ENCODE results near the gene TSC22D1. TPM values are rescaled to one million over a fixed set of nuclear protein-coding genes. Genes with fewer than 3 reads are reported as not detected.

The TSC22D1 gene
- total RNA-seq = 97.7 TPM

- H3K4me1 ChIP-seq = peaks cover 10 to 21% of the 10 kb centered on the region in 2 donors
- H3K9me3 ChIP-seq = no peaks in the 10 kb centered on the region
These were observed at the start of gene TSC22D1 for GRCh38 chr13:44575741-44576350. TSS of gene TSC22D1 (minus strand) at chr13:44576330. CDS start at chr13:44576074, 256 bp downstream.

GRCh38 chr13:44622708-44623107 is 46.6 kb upstream of the TSC22D1 start:
- H3K4me3 ChIP-seq = no peak overlapping the region
- no peak for TF ChIP-seq CTCF (IDR thresholded peaks at IDR 0.05)
- H3K27ac ChIP-seq = no peak overlapping the region
- no peak for DNase-seq (ENCODE audit: low spot score in 2 of 2)
- H3K36me3 ChIP-seq = no peaks in the 10 kb centered on the region
- H3K9me3 ChIP-seq = no peaks in the 10 kb centered on the region
- intact Hi-C loops (cut with DNase I) = no loop called here
- H3K4me1 ChIP-seq = no peaks in the 10 kb centered on the region
- no peaks in the 10 kb centered on the region for H3K27me3 ChIP-seq

More at GRCh38 chr13:44575741-44576350, at the start of gene TSC22D1:
- DNase-seq (ENCODE audit: low spot score in 2 of 2) = peak in 1 of 2 donors; percentile 75
- peak within 1 kb of the TSS; percentile 66 to 97 for H3K4me3 ChIP-seq
- H3K27ac ChIP-seq = peak within 1 kb of the TSS; percentile 98
- no peaks in the 10 kb centered on the region for H3K36me3 ChIP-seq
- intact Hi-C loops (cut with DNase I) = loop anchor here (2.0 to 10.0 kb wide), 7 partner anchors 93 to 749 kb away; no protein-coding TSS in a partner anchor
- TF ChIP-seq CTCF (IDR thresholded peaks at IDR 0.05) = no peak
- no peaks in the 10 kb centered on the region for H3K27me3 ChIP-seq

GRCh38 chr13:44622261-44622660 is 46.1 kb upstream of the TSC22D1 start:
- no peak for DNase-seq (ENCODE audit: low spot score in 2 of 2)
- H3K36me3 ChIP-seq = no peaks in the 10 kb centered on the region

GRCh38 chr13:44620057-44620456 is 43.9 kb upstream of the TSC22D1 start:
- no peaks in the 10 kb centered on the region for H3K9me3 ChIP-seq
- no peak overlapping the region for H3K27ac ChIP-seq
- DNase-seq (ENCODE audit: low spot score in 2 of 2) = no peak
- no peak overlapping the region for H3K4me3 ChIP-seq
- no peak for TF ChIP-seq CTCF (IDR thresholded peaks at IDR 0.05)
- H3K4me1 ChIP-seq = no peaks in the 10 kb centered on the region
- intact Hi-C loops (cut with DNase I) = no loop called here
- no peaks in the 10 kb centered on the region for H3K36me3 ChIP-seq
- no peaks in the 10 kb centered on the region for H3K27me3 ChIP-seq

More at GRCh38 chr13:44622261-44622660, 46.1 kb upstream of the TSC22D1 start:
- TF ChIP-seq CTCF (IDR thresholded peaks at IDR 0.05) = no peak
- H3K27ac ChIP-seq = no peak overlapping the region
- no peak overlapping the region for H3K4me3 ChIP-seq
- H3K9me3 ChIP-seq = no peaks in the 10 kb centered on the region
- no peaks in the 10 kb centered on the region for H3K27me3 ChIP-seq
- intact Hi-C loops (cut with DNase I) = no loop called here
- no peaks in the 10 kb centered on the region for H3K4me1 ChIP-seq

GRCh38 chr13:44619651-44620050 is 43.5 kb upstream of the TSC22D1 start:
- intact Hi-C loops (cut with DNase I) = no loop called here
- no peak overlapping the region for H3K27ac ChIP-seq
- no peaks in the 10 kb centered on the region for H3K36me3 ChIP-seq
- TF ChIP-seq CTCF (IDR thresholded peaks at IDR 0.05) = no peak
- no peak for DNase-seq (ENCODE audit: low spot score in 2 of 2)
- no peak overlapping the region for H3K4me3 ChIP-seq
- no peaks in the 10 kb centered on the region for H3K4me1 ChIP-seq
- H3K27me3 ChIP-seq = no peaks in the 10 kb centered on the region
- H3K9me3 ChIP-seq = no peaks in the 10 kb centered on the region
